Breast epithelium (tissue), 3 donors: ENCODE data around the gene C1QTNF6.

ENCODE experiments used
- CTCF ChIP-seq, 3 donors: fragments of 450-650 bp; IDR thresholded peaks; one replicate each; pipeline ENCODE4 v1.5.1; 2016 to 2017; ENCODE audit warnings: antibody characterized with exemption in 3 of 3, mild to moderate bottlenecking in 3 of 3, moderate library complexity in 3 of 3
- POLR2A ChIP-seq: fragments of 450-650 bp; IDR thresholded peaks from one replicate; pipeline ENCODE4 v1.6.1; 2016; ENCODE audit warnings: antibody characterized with exemption, mild to moderate bottlenecking, moderate library complexity

GRCh38 chr22:37177221-37177620 lies 10.8 kb downstream of the C1QTNF6 start:
- TF ChIP-seq POLR2A (no peak), CTCF (IDR thresholded peaks at IDR 0.05) (no peak)
